Stimulated activated CD4-positive, alpha-beta T cell treated with anti-CD3 and anti-CD28 coated beads, Interleukin-1b, Interleukin-23, amount 100 ng/mL, for 24 hours (primary cell): ENCODE results near the gene DAGLA.

Experiments
- DNase-seq, 4 experiments: peaks; one replicate each; pipeline ENCODE4 v3.0.0-alpha.2; 2020; ENCODE audit warnings: low read depth in 4 of 4, low spot score in 1 of 4

The DAGLA gene

GRCh38 chr11:61706452-61707400 is 26.5 kb downstream of the DAGLA start:
- no peak for DNase-seq

- no peak for DNase-seq
Measured at GRCh38 chr11:61707574-61707973, 27.4 kb downstream of the DAGLA start.

- no peak for DNase-seq
Measured at GRCh38 chr11:61709110-61709509, 28.9 kb downstream of the DAGLA start.

- DNase-seq: no peak
Measured at GRCh38 chr11:61709572-61709971, 29.4 kb downstream of the DAGLA start.

GRCh38 chr11:61710019-61710418 is 29.8 kb downstream of the DAGLA start:
- no peak for DNase-seq

- no peak for DNase-seq
Measured at GRCh38 chr11:61711037-61711436, 30.8 kb downstream of the DAGLA start.

GRCh38 chr11:61711498-61711897 is 31.3 kb downstream of the DAGLA start:
- no peak for DNase-seq

GRCh38 chr11:61712314-61712713 is 32.1 kb downstream of the DAGLA start:
- DNase-seq: no peak

GRCh38 chr11:61712846-61713245 is 32.7 kb downstream of the DAGLA start:
- DNase-seq: no peak

GRCh38 chr11:61713464-61713863 is 33.3 kb downstream of the DAGLA start:
- no peak for DNase-seq

- no peak for DNase-seq
Measured at GRCh38 chr11:61713906-61714305, 33.7 kb downstream of the DAGLA start.

GRCh38 chr11:61714316-61714715 is 34.1 kb downstream of the DAGLA start:
- DNase-seq: no peak

GRCh38 chr11:61714916-61715315 is 34.7 kb downstream of the DAGLA start:
- DNase-seq: no peak

GRCh38 chr11:61715867-61716266 is 35.7 kb downstream of the DAGLA start:
- no peak for DNase-seq

GRCh38 chr11:61716478-61717285 is 36.5 kb downstream of the DAGLA start:
- no peak for DNase-seq

- no peak for DNase-seq
Measured at GRCh38 chr11:61717286-61718033, 37.3 kb downstream of the DAGLA start.

- DNase-seq: no peak
Measured at GRCh38 chr11:61718046-61718531, 37.9 kb downstream of the DAGLA start.

- DNase-seq: no peak
Measured at GRCh38 chr11:61718621-61719302, 38.6 kb downstream of the DAGLA start.

GRCh38 chr11:61719978-61720377 is 39.8 kb downstream of the DAGLA start:
- DNase-seq: no peak

- DNase-seq: no peak
Measured at GRCh38 chr11:61720597-61720996, 40.4 kb downstream of the DAGLA start.

GRCh38 chr11:61724437-61724836 is 44.2 kb downstream of the DAGLA start:
- no peak for DNase-seq
